A204.1 (cell line): Measurements from ENCODE around the gene RIT2.

Experiments used
- FAIRE-seq: peaks from 2 replicates; lab custom pipeline; 2012; peaks lifted over from hg19 to GRCh38; lab: Jason Lieb, UNC

The RIT2 gene

GRCh38 chr18:43080671-43081070 is 34.8 kb downstream of the RIT2 start:
- FAIRE-seq: no peak

- no peak for FAIRE-seq
These were observed 36.1 kb downstream of the RIT2 start for GRCh38 chr18:43079422-43079821.

GRCh38 chr18:43078478-43079092 is 36.9 kb downstream of the RIT2 start:
- no peak for FAIRE-seq

- no peak for FAIRE-seq
These were observed 37.8 kb downstream of the RIT2 start for GRCh38 chr18:43077510-43078308.

- FAIRE-seq: no peak
These were observed 41.7 kb downstream of the RIT2 start for GRCh38 chr18:43073771-43074170.

GRCh38 chr18:43068781-43069180 is 46.7 kb downstream of the RIT2 start:
- FAIRE-seq: no peak

DNA sequence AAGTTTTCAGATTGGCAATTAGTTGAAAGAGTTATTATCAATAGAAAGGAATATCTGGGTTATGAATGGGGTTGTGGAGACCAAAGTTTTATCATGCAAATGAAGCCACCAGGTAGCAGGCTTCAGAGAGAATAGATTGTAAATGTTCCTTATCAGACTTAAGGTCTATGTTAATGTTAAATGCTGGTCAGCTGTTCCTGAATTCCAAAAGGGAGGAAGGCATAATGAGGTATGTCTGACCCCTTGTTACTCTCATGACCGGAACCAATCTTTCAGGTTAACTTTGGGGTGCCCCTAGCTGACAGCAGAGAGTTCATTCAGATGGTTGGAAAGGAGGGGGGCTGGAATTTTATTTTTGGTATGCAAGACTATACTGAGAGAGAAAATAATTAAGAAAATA is 47.9 kb downstream of the RIT2 start:
- no peak for FAIRE-seq

- no peak for FAIRE-seq
These were observed 53.7 kb downstream of the RIT2 start for GRCh38 chr18:43061816-43062215.

DNA sequence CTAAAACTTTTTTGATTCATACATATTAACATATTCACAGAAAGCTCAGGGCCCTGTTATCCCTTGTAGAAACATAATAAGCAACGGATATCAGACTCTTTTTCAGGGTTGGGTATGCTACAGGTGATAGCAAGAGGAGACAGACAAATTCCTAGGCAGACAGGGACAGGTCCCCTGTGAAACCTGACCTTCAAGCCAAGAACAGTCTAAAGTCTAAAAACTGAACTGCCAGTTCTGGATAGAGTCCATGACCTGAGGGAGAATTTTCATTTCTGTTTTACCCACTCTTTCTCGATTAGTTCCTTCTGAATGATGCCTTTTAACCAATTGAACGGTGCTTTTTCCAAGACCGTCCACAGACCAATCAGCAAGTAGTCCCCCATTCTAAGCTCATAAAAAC is 54.2 kb downstream of the RIT2 start:
- no peak for FAIRE-seq

DNA sequence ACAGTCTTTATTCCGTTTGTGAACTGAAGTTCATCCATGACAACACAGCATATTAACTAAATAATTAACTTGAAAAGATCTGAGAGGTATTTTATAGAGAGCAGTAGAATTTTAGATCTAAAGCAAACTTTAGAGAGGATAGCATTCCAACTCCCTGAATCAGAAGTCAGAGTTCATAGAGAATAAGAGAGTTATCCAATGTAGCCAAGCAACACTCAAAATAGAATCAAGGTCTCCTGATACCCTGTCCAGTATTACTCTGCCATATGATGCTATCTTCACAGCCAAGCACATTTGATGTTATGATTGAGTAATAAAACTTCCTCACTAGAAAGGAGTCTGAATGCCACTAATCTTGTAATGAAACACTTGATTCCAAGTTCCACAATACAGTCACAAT is 55.5 kb downstream of the RIT2 start:
- no peak for FAIRE-seq

DNA sequence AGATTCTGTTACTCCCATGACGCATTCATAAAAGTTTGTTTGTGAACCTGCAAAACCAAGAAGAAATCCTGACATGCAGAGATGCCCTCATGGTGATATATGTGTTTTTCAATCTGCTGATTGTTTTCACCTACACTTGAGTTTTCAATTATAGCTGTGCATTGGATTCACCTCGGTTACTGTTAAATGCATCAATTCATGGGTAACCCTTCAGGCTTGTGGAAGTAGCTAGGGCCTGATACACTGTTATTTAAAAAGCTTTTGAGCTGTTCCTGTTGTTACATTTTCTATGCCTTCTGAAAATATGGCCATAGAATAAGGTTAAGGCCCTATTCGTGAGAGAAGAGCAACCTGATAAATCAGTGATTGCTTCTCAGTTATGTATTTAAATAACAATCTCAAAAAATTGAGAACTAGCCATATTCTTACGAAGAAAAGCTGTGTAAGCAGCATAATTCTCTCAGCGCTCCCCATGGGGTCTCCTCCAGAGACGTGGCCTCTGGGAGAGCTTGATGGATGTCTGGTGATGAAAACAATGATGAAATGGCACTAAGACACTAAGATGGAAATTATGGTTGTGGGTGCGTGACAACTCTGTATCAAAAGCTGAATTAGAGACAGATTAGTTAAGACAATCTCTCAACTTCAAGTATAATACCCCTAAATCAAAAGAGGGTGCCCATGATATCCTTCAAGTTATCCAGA is 60.5 kb downstream of the RIT2 start:
- no peak for FAIRE-seq

DNA sequence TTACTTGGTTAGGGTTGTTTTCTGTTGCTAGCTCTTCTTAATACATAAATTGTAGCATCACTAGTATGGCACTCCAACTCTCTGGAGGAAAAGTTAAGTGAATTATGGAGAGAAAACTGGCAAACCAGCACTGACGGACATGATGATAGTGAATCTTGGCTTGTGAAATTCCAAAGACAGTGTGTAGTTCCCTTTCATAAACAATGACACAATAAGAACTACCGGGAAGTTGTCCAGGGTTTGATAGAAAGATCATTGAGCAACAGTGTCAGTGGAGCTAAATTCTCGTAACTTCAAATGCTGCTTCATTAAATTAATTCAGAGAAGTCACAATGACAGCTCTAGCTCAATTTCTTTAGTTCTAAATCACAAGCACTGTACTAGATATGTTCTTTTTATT is 66.5 kb downstream of the RIT2 start:
- no peak for FAIRE-seq

GRCh38 chr18:43046322-43046721 is 69.2 kb downstream of the RIT2 start:
- FAIRE-seq: no peak

GRCh38 chr18:43043626-43044025 is 71.9 kb downstream of the RIT2 start:
- FAIRE-seq: no peak

- FAIRE-seq: no peak
These were observed 75.2 kb downstream of the RIT2 start for GRCh38 chr18:43040281-43040680.

DNA sequence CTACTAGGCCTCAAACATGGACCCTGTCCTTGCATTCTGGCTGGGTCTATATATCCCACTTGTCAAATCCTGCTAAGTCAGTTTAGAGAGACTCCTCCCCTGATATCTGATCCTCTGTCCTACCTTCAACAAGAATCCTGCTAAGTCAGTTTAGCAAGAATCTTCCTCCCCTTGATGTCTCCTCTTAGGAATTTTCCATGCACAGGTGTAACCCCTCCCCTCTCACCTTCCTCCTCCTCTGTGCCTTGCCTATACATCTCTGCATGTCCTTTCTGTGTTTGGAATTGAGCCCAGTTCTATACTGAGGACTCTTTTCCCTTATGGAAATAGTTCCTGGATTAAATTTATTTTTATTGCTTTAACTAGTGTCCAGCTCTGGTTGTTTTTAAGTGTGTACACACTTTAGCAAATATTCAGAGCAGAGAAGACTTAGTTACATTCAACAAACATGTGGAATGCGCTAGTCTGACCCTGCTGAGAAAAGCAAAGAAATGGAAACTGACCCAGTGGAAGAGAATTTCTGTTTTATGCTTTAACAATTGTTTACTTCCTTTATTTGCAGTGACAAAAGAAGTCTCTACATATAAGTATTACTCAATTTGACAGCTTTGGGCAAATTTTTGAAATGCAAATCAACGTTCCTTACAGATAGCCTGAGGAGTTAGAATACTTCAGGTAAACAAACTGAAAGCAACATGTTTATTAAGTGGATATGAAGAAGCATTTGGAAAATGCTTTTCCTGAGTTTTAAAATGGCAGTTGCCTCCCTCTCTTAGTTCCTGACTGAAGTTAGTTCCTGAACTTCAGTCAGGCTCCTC is 80.6 kb downstream of the RIT2 start:
- no peak for FAIRE-seq

DNA sequence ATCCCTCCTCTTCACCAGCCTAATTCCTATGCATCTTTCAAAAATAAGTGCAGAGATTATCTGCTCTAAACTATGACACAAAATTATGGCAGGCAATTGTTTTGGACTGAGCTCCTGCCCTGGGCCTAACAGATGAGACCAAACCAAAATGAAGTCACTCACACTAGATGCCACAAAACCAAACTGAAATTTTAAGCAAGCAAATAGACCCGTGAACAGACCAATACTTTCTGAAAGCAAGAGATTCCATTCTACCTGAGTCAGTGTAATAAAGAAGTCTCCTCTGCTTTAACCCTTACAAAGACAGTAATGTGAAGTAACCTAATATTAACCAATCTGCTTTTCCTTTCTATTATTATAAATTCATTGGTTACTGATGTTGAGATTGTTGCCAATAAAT is 84.3 kb downstream of the RIT2 start:
- no peak for FAIRE-seq

DNA sequence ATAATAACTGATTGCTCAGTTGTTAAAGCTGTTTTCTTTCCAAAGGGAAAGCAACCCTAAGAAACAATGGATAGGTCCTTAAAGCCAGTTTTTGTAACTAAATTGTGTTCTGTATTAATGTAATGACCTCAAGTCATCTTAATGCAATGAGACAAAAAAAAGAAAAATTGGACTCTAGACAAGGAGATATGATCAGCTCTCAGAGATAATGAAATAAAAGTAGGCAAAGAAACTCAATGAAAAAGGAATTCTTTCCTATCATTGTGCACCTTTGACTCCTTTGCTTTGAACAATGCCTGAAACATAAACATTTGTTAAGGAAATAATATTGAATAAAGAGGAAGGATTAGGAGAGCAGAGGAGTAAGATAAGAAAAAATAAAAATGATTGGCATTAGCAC is 86.1 kb downstream of the RIT2 start:
- no peak for FAIRE-seq

- FAIRE-seq: no peak
These were observed 92.6 kb downstream of the RIT2 start for GRCh38 chr18:43022874-43023273.

- FAIRE-seq: no peak
These were observed 97.9 kb downstream of the RIT2 start for GRCh38 chr18:43017622-43018021.

DNA sequence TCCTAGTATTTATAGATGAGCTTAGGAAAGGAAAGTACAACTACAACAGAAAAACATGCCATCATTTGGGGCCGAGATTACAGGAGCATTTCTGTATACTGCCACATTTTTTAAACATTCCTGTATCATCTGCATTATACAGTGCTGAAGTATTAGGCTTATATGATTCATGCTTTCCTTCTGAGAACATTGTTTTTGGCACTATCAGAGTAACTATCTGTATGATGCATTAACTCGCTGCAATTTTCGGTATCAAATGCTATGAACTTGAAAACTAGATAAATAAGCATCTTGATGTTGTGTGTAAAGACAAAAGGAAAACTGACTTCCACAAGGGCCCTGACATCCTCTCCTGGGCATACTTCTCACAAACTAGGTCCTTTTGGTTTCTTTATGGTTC is 102.0 kb downstream of the RIT2 start:
- no peak for FAIRE-seq

DNA sequence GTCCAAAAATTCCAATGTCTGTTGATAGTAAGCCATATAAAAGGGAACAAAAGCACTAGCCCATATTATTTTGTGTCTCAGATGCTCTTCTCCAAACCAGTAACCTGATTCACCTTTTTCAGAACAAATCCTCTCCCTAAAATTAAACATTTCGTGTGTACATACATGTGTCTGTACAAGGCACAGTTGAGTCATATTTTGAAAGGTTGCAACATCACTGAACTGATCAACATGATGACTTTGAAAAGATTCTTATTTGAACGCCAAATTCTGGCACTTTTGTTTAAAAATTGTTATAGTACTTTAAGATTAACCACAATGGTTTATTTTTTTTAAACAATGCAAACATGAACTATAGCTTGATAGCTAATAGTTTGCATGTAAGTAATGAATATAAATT is 102.5 kb downstream of the RIT2 start:
- no peak for FAIRE-seq

DNA sequence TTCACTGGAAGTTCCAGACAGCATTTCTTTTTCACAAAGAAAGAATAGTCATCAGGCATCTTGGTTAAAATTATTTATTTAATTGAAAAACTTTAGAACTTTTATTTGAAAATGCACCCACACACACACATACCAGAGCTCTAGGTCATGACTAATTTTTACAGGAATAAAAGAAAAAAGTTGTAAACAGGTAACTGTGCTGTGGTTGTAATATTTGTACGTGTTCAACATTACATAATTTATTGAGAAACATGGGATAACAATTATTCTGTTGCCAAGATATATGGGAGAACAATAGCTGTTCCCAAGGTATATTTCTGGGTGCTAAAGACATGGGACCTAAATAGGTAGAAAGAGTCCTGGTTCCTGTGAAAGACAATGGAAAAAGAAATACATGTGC is 104.9 kb downstream of the RIT2 start:
- FAIRE-seq: no peak
